Measurements from ENCODE around the gene PHACTR3. TPM values are rescaled to one million over a fixed set of nuclear protein-coding genes. Genes with fewer than 3 reads are reported as not detected.
A peak's percentile ranks its signal among the peaks of the same experiment; 100 is the strongest.

PHACTR3 gene
- total RNA-seq, 1 experiment from 2014 or later = 30.6 TPM

DNA sequence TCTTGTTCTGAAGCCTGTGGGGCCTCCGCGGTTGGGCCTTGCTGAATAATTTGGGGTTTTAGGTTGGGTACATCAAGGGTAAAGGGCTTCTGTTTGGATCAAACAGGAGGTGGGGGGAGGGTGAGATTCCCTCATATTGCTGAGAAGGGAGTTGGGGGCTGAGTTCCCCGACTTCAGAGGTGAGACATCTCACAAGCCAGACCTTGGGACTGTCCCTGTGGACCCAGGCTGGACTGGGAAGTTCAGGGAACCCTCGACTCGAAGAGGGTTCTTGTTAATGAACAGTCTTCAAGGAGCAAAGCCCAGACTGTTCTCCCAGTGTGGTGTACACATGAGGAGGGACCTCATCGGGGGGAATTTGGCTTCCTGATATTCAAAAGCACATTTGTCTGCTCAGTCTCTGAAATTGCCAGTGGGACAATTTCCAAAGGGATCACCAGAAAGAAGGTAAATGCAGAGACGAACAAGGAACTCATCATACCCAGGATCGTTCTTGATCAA, 210.6 kb downstream of the PHACTR3 start:
- Histone ChIP-seq H3K27me3 (ENCODE audit: low read length) (no peaks in the 10 kb centered on the region), H4K20me1 (ENCODE audit: low read length) (no peaks in the 10 kb centered on the region), H3K36me3 (ENCODE audit: low read depth, low read length) (no peaks in the 10 kb centered on the region), H3K4me1 (ENCODE audit: insufficient read depth, low read length) (no peaks in the 10 kb centered on the region), H3K4me3 (ENCODE audit: low read length) (no peak overlapping the region), H3K79me2 (ENCODE audit: low read length) (no peaks in the 10 kb centered on the region), H3K9me3 (ENCODE audit: low read length) (no peaks in the 10 kb centered on the region), H3F3A (ENCODE audit: low read length, unreplicated experiment) (no peaks in the 10 kb centered on the region), H3K4me2 (ENCODE audit: low read length) (no peak overlapping the region), H3K9ac (ENCODE audit: low read length) (no peak overlapping the region), H2AFZ (ENCODE audit: low read length) (no peak overlapping the region), H3K9me2 (replicated peaks; ENCODE audit: low read length) (no peaks in the 10 kb centered on the region), H3K27ac (ENCODE audit: low read length) (no peak overlapping the region)
- intact Hi-C loops (cut with micrococcal nuclease) = no loop called here
- ATAC-seq (no peak), DNase-seq (no peak)
- ChIA-PET CTCF (no interaction called here), POLR2A (ENCODE audit: unreplicated experiment) (no interaction called here)
- TF ChIP-seq EZH2 (IDR thresholded peaks at IDR 0.05; ENCODE audit: low read length, unreplicated experiment) = no peak
- TF ChIP-seq, protein P1, sequence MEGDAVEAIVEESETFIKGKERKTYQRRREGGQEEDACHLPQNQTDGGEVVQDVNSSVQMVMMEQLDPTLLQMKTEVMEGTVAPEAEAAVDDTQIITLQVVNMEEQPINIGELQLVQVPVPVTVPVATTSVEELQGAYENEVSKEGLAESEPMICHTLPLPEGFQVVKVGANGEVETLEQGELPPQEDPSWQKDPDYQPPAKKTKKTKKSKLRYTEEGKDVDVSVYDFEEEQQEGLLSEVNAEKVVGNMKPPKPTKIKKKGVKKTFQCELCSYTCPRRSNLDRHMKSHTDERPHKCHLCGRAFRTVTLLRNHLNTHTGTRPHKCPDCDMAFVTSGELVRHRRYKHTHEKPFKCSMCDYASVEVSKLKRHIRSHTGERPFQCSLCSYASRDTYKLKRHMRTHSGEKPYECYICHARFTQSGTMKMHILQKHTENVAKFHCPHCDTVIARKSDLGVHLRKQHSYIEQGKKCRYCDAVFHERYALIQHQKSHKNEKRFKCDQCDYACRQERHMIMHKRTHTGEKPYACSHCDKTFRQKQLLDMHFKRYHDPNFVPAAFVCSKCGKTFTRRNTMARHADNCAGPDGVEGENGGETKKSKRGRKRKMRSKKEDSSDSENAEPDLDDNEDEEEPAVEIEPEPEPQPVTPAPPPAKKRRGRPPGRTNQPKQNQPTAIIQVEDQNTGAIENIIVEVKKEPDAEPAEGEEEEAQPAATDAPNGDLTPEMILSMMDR (conservative IDR thresholded peaks at IDR 0.05; ENCODE audit: low read depth, low read length) = no peak
- no peak for TF ChIP-seq EZH2phosphoT487 (IDR thresholded peaks at IDR 0.05; ENCODE audit: borderline replicate concordance, low read length)
- BruUV-seq (replicated peaks) = no TSS peak

DNA sequence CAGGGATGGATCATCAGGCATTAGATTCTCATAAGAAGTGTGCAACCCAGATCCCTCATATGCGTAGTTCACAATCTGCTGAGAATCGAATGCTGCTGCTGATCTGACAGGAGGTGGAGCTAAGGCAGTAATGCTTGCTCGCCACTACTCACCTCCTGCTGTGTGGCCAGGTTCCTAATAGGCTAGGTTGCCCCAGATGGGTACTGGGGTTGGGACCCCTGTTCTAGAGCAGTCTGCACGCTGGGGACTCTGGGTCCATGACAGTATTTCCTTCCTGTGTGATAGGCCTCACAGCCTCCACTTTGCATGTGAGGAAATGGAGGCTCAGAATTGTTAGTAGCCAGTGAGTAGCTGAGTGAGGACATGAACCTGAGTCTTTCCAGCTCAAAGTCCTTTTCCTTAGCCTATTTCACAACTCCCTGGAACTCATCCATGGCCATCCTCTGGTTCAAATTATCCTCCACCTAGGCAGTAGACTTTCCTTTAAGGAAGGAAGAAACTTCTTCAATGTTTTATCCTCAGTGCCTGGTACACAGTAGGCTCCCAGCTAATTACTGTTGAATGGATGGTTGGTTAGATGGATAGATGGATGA, 211.9 kb downstream of the PHACTR3 start:
- TF ChIP-seq EZH2 (IDR thresholded peaks at IDR 0.05; ENCODE audit: low read length, unreplicated experiment) (no peak), EZH2phosphoT487 (IDR thresholded peaks at IDR 0.05; ENCODE audit: borderline replicate concordance, low read length) (no peak)
- TF ChIP-seq, protein P1 (conservative IDR thresholded peaks at IDR 0.05; ENCODE audit: low read depth, low read length) = no peak
- Histone ChIP-seq H3K36me3 (ENCODE audit: low read depth, low read length) (no peaks in the 10 kb centered on the region), H3K79me2 (ENCODE audit: low read length) (no peaks in the 10 kb centered on the region), H3K4me1 (ENCODE audit: insufficient read depth, low read length) (no peaks in the 10 kb centered on the region), H3F3A (ENCODE audit: low read length, unreplicated experiment) (no peaks in the 10 kb centered on the region), H2AFZ (ENCODE audit: low read length) (no peak overlapping the region), H3K9me2 (replicated peaks; ENCODE audit: low read length) (no peaks in the 10 kb centered on the region), H3K4me2 (ENCODE audit: low read length) (no peak overlapping the region), H3K27me3 (ENCODE audit: low read length) (no peaks in the 10 kb centered on the region), H3K9ac (ENCODE audit: low read length) (no peak overlapping the region), H4K20me1 (ENCODE audit: low read length) (no peaks in the 10 kb centered on the region), H3K27ac (ENCODE audit: low read length) (no peak overlapping the region), H3K9me3 (ENCODE audit: low read length) (no peaks in the 10 kb centered on the region), H3K4me3 (ENCODE audit: low read length) (no peak overlapping the region)
- ChIA-PET POLR2A (ENCODE audit: unreplicated experiment) (no interaction called here), CTCF (no interaction called here)
- intact Hi-C loops (cut with micrococcal nuclease) = no loop called here
- no peak for ATAC-seq
- BruUV-seq (replicated peaks) = no TSS peak
- no peak for DNase-seq

DNA sequence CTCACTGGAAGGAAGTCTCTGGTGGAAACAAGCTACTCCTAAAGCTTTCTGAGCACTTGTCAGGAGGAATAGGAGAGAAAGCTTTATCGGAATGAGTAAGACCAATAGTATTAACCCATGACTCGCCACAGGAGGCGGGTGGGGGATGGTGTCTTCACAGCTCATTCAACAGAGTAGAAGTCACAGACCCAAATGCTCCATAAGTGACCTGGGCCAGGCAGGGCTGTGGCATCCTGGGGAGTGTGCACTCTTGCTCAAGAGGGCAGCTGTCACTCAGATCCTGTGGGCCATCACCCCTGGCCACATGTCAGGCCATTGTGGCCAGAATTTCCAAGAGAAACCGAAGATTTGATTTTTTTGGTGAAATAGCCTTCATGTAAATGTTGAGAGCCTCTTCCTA, 213.1 kb downstream of the PHACTR3 start:
- ATAC-seq = no peak
- Histone ChIP-seq H3F3A (ENCODE audit: low read length, unreplicated experiment) (no peaks in the 10 kb centered on the region), H3K79me2 (ENCODE audit: low read length) (no peaks in the 10 kb centered on the region), H4K20me1 (ENCODE audit: low read length) (no peaks in the 10 kb centered on the region), H3K27me3 (ENCODE audit: low read length) (no peaks in the 10 kb centered on the region), H3K9me3 (ENCODE audit: low read length) (no peaks in the 10 kb centered on the region), H3K27ac (ENCODE audit: low read length) (no peak overlapping the region), H3K36me3 (ENCODE audit: low read depth, low read length) (no peaks in the 10 kb centered on the region), H3K4me1 (ENCODE audit: insufficient read depth, low read length) (no peaks in the 10 kb centered on the region), H3K4me2 (ENCODE audit: low read length) (no peak overlapping the region), H3K9ac (ENCODE audit: low read length) (no peak overlapping the region), H2AFZ (ENCODE audit: low read length) (no peak overlapping the region), H3K9me2 (replicated peaks; ENCODE audit: low read length) (no peaks in the 10 kb centered on the region), H3K4me3 (ENCODE audit: low read length) (no peak overlapping the region)
- POLR2A ChIA-PET (ENCODE audit: unreplicated experiment) = no interaction called here
- CTCF ChIA-PET = no interaction called here
- DNase-seq = peak; percentile 13
- intact Hi-C loops (cut with micrococcal nuclease) = no loop called here
- BruUV-seq (replicated peaks) = no TSS peak
- TF ChIP-seq, protein P1 (conservative IDR thresholded peaks at IDR 0.05; ENCODE audit: low read depth, low read length) = no peak
- no peak for TF ChIP-seq EZH2phosphoT487 (IDR thresholded peaks at IDR 0.05; ENCODE audit: borderline replicate concordance, low read length)
- no peak for TF ChIP-seq EZH2 (IDR thresholded peaks at IDR 0.05; ENCODE audit: low read length, unreplicated experiment)
